ENCODE results near the gene HSD3B2. TPM values are rescaled to one million over a fixed set of nuclear protein-coding genes. Genes with fewer than 3 reads are reported as not detected.

Gene HSD3B2
- total RNA-seq, 4 donors from 2014 or later, result 1.4 TPM; not detected in 3

- 27 to 29% methylated on average over 3 of the region's 3 CpGs for WGBS, 2 donors
- H3K27me3 ChIP-seq, result no peaks in the 10 kb centered on the region
- no peak overlapping the region for H3K27ac ChIP-seq
- H3K9me3 ChIP-seq, result no peaks in the 10 kb centered on the region
- intact Hi-C loops (cut with DNase I), result no loop called here
- no peak for TF ChIP-seq CTCF (IDR thresholded peaks at IDR 0.05)
- no peak for TF ChIP-seq POLR2A (IDR thresholded peaks at IDR 0.05)
- H3K4me1 ChIP-seq, result peaks cover 4 to 10% of the 10 kb centered on the region in 2 donors
- no peak overlapping the region for H3K4me3 ChIP-seq (replicated peaks in 1 of 3)
- no peaks in the 10 kb centered on the region for H3K36me3 ChIP-seq
- peak; percentile 59 to 66 for DNase-seq
Measured at GRCh38 chr1:119453021-119453420, 38.1 kb downstream of the HSD3B2 start.

GRCh38 chr1:119462964-119463363, 48.0 kb downstream of the HSD3B2 start:
- H3K27ac ChIP-seq, result no peak overlapping the region
- WGBS, 2 donors, result 90 to 95% methylated on average over 2 of the region's 2 CpGs
- intact Hi-C loops (cut with DNase I), result no loop called here
- no peaks in the 10 kb centered on the region for H3K4me1 ChIP-seq
- H3K36me3 ChIP-seq, result no peaks in the 10 kb centered on the region
- TF ChIP-seq CTCF (IDR thresholded peaks at IDR 0.05) (no peak), POLR2A (IDR thresholded peaks at IDR 0.05) (no peak)
- no peaks in the 10 kb centered on the region for H3K27me3 ChIP-seq
- no peaks in the 10 kb centered on the region for H3K9me3 ChIP-seq
- no peak overlapping the region for H3K4me3 ChIP-seq (replicated peaks in 1 of 3)
- no peak for DNase-seq

- TF ChIP-seq POLR2A (IDR thresholded peaks at IDR 0.05) (no peak), CTCF (IDR thresholded peaks at IDR 0.05) (no peak)
Measured at GRCh38 chr1:119463569-119463968, 48.6 kb downstream of the HSD3B2 start.

GRCh38 chr1:119466445-119466844, 51.5 kb downstream of the HSD3B2 start:
- DNase-seq, result no peak
- TF ChIP-seq CTCF (IDR thresholded peaks at IDR 0.05) (no peak), POLR2A (IDR thresholded peaks at IDR 0.05) (no peak)
- Histone ChIP-seq H3K36me3 (no peaks in the 10 kb centered on the region), H3K4me1 (no peaks in the 10 kb centered on the region), H3K27me3 (no peaks in the 10 kb centered on the region), H3K9me3 (no peaks in the 10 kb centered on the region), H3K27ac (no peak overlapping the region), H3K4me3 (replicated peaks in 1 of 3) (no peak overlapping the region)
- intact Hi-C loops (cut with DNase I), result no loop called here
- 74 to 80% methylated on average over 2 of the region's 2 CpGs for WGBS, 2 donors

More at GRCh38 chr1:119463569-119463968, 48.6 kb downstream of the HSD3B2 start:
- intact Hi-C loops (cut with DNase I), result no loop called here
- 80 to 83% methylated on average over 2 of the region's 2 CpGs for WGBS, 2 donors
- Histone ChIP-seq H3K4me3 (replicated peaks in 1 of 3) (no peak overlapping the region), H3K27ac (no peak overlapping the region), H3K27me3 (no peaks in the 10 kb centered on the region), H3K9me3 (no peaks in the 10 kb centered on the region), H3K36me3 (no peaks in the 10 kb centered on the region), H3K4me1 (no peaks in the 10 kb centered on the region)
- no peak for DNase-seq

- 93 to 94% methylated on average over 1 of the region's 1 CpG for WGBS, 2 donors
- no peak overlapping the region for H3K4me3 ChIP-seq (replicated peaks in 1 of 3)
- intact Hi-C loops (cut with DNase I), result no loop called here
- no peaks in the 10 kb centered on the region for H3K36me3 ChIP-seq
- no peak overlapping the region for H3K27ac ChIP-seq
- TF ChIP-seq POLR2A (IDR thresholded peaks at IDR 0.05) (no peak), CTCF (IDR thresholded peaks at IDR 0.05) (no peak)
- no peaks in the 10 kb centered on the region for H3K4me1 ChIP-seq
- no peaks in the 10 kb centered on the region for H3K27me3 ChIP-seq
- no peaks in the 10 kb centered on the region for H3K9me3 ChIP-seq
- no peak for DNase-seq
Measured at GRCh38 chr1:119467219-119467618, 52.3 kb downstream of the HSD3B2 start.
